GM12864 (cell line): ENCODE results near the gene ERC2.

ENCODE experiments used
- DNase-seq: peaks from one replicate; pipeline ENCODE4 v3.0.0-alpha.2; 2011; ENCODE audit warnings: low read depth
- H3K4me3 ChIP-seq: 2 replicates; pipeline ENCODE4 v1.5.1; 2011; ENCODE audit warnings: mild to moderate bottlenecking, low read depth, low read length, control low read depth
- CTCF ChIP-seq: IDR thresholded peaks from 2 replicates; pipeline ENCODE4 v1.5.1; 2011; ENCODE audit warnings: low read depth, mild to moderate bottlenecking, moderate library complexity, low read length, control low read depth, inconsistent platforms; ENCODE audit errors: missing control alignments

The ERC2 gene

DNA sequence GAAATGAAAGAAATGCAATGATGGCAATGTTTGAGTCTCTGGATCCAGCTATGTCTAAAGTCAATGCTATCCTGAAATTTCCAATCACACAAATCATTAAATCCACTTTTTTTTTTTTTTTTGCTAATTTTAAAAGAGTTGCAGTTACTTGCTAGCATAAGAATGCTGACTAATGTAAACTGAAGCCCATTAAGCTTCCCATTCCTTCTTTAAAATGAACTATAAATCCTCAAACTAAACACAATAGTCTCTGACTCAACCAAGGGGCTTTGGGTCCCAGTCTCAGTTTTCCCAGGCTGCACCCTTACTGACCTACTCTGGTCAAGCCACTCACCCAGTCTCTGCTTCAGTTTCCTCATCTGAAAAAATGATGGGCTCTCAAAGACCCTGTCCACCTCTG is 361.1 kb downstream of the ERC2 start:
- no peak for TF ChIP-seq CTCF
- no peak overlapping the region for H3K4me3 ChIP-seq
- no peak for DNase-seq

DNA sequence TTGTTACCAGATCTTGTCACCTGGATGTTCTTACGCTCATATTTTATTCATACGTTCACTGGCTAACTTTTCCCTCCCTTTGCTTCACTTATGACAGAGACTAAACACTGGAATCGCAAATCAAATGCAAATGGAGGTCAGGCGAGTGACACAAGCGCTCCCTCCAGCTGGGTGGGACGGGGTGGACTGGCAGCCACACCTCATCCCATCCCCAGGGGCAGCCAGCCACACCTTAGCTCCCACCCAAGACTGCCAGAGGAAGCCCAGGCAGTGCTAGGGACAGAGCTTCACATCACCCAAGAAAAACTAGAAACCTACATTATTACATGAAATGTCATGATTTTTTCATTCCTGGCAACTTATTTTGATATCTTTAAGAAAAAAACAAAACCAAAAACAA is 366.2 kb downstream of the ERC2 start:
- DNase-seq: no peak
- no peak for TF ChIP-seq CTCF
- no peak overlapping the region for H3K4me3 ChIP-seq

- TF ChIP-seq CTCF: no peak
- DNase-seq: no peak
- H3K4me3 ChIP-seq: no peak overlapping the region
Measured at GRCh38 chr3:56101576-56101975, 366.7 kb downstream of the ERC2 start.

GRCh38 chr3:56096999-56097398 is 371.3 kb downstream of the ERC2 start:
- H3K4me3 ChIP-seq: no peak overlapping the region
- no peak for DNase-seq
- TF ChIP-seq CTCF: no peak

DNA sequence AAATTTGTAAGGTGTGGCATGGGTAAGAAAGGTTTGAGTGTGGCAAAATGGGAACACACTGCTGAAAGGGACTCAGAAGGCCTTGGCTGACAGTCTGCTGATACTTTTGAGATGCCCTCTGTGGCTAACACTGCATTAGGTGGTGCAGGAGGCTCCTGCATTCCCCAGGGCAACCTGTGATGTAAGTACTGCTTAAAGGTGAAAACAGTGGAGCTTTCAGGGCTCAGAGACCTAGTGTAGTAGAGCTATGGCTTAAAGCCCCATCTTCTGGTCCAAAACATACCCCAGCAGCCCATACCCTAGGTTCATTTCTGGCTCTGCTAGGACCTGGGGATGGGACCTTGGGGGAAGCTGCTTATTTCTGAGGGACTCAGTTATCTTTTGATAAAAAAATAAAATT is 374.1 kb downstream of the ERC2 start:
- no peak overlapping the region for H3K4me3 ChIP-seq
- no peak for TF ChIP-seq CTCF
- no peak for DNase-seq

DNA sequence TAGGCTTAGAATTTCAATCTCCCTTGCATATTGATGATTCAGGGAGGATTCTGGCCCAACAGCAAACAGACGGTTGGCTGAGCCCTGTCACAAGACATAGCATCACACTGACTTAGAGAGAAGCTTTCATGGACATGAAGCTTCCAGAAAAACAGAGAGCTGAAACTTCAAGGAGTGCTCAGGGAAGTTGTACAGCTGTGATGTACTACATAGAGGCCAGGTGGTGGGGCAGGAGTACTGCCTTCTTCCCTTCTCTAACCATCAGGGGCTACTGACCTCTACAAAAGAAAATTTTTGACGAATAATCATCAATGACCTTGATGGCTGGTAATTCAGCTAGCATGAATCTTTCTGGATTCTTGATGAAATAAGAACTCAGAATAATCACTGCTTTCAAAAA is 378.5 kb downstream of the ERC2 start:
- TF ChIP-seq CTCF: no peak
- no peak for DNase-seq
- H3K4me3 ChIP-seq: no peak overlapping the region

GRCh38 chr3:56087451-56088053 is 380.7 kb downstream of the ERC2 start:
- no peak for DNase-seq
- TF ChIP-seq CTCF: no peak
- H3K4me3 ChIP-seq: no peak overlapping the region
